Skeletal muscle satellite cell (primary cell): ENCODE results near the gene SEMA6A.

Source experiments
- H3K27me3 ChIP-seq: 2 replicates; pipeline ENCODE4 v1.7.0; 2013; ENCODE audit warnings: low read length; ENCODE audit not compliant: control insufficient read depth, insufficient read depth
- H3K36me3 ChIP-seq: 2 replicates; pipeline ENCODE4 v1.7.0; 2013; ENCODE audit warnings: mild to moderate bottlenecking, control low read depth, low read length; ENCODE audit not compliant: insufficient read depth
- H3K4me1 ChIP-seq: 2 replicates; pipeline ENCODE4 v1.7.0; 2013; ENCODE audit warnings: low read length; ENCODE audit not compliant: control insufficient read depth, insufficient read depth
- H3K4me2 ChIP-seq: 2 replicates; pipeline ENCODE4 v1.7.0; 2013; ENCODE audit warnings: mild to moderate bottlenecking, low read length
- H3K4me3 ChIP-seq: 2 replicates; pipeline ENCODE4 v1.7.0; 2013; ENCODE audit warnings: low read length
- H3K9ac ChIP-seq: 2 replicates; pipeline ENCODE4 v1.7.0; 2013; ENCODE audit warnings: mild to moderate bottlenecking, low read depth, low read length, moderate library complexity
- H3K9me3 ChIP-seq: replicated peaks from 2 replicates; pipeline ENCODE4 v1.7.0; 2013; ENCODE audit warnings: mild to moderate bottlenecking, control low read depth, low read length

Gene SEMA6A

DNA sequence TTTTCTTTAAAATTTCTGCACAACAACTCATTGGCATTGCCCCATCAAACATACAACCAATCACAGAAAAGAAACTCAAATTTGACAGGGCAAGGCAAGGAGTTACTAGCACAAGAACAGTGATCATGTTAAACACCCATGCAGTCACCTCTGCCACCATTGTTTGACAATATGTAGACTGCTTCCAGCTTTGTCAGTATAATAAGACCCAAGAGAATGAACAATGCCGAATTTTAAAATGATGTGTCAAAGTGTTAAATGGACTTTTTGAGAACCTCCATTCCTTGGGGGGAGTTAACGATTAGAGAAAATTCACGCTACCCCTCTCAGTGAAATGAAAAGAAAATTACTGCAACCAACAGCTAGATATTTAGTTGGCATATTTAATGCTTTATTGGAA is 109.2 kb downstream of the SEMA6A start:
- no peak overlapping the region for H3K4me3 ChIP-seq
- H3K36me3 ChIP-seq: no peaks in the 10 kb centered on the region
- H3K9me3 ChIP-seq: no peaks in the 10 kb centered on the region
- no peak overlapping the region for H3K9ac ChIP-seq
- H3K4me1 ChIP-seq: no peaks in the 10 kb centered on the region
- H3K4me2 ChIP-seq: no peak overlapping the region
- no peaks in the 10 kb centered on the region for H3K27me3 ChIP-seq

DNA sequence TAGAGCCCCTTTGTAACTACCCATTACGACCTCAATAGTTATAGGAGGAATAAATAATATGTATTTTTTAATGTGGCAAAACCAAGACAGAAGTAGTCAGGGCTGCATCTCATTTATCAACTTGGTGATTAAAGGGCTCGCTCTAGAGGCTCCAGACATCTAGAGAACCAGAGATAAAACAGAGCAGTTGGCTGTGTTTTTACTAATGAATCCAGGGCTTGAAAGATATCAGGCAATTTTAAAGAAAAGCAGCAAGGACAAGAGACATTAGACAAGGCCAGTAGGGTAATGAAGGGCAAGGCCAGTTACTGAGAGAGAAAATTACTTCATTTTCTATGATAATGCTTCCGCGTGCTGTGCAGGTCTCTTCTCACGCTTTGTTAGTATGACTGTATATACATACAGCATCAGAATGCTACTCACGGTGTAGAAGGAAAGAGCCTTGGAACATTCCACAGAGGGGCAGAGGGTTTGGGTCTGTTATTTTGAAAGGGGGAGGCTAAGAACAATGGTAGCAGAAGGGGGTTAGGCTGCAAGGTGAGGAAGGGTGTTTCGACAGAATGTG is 110.4 kb downstream of the SEMA6A start:
- Histone ChIP-seq H3K4me2 (no peak overlapping the region), H3K9ac (no peak overlapping the region), H3K4me3 (no peak overlapping the region), H3K9me3 (no peaks in the 10 kb centered on the region), H3K36me3 (no peaks in the 10 kb centered on the region), H3K4me1 (no peaks in the 10 kb centered on the region), H3K27me3 (no peaks in the 10 kb centered on the region)

DNA sequence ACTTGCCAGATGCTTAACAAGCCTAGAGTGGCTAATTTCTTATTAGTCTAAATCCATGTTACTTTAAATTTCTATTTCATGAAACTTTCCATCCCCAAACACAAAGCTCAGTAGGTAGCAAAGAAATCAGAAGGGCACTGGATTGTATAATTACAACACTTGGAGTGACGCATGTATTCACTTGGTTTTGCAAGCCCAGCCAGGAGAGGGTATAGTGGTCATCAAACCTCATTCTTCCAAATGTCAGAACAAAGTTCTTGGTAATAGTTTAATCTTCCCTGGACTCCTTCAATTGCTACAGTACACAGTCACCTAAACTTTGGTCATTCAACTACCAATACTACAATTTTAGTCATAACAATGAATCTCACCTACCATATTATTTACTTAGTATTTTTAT is 112.1 kb downstream of the SEMA6A start:
- H3K4me1 ChIP-seq: no peaks in the 10 kb centered on the region

DNA sequence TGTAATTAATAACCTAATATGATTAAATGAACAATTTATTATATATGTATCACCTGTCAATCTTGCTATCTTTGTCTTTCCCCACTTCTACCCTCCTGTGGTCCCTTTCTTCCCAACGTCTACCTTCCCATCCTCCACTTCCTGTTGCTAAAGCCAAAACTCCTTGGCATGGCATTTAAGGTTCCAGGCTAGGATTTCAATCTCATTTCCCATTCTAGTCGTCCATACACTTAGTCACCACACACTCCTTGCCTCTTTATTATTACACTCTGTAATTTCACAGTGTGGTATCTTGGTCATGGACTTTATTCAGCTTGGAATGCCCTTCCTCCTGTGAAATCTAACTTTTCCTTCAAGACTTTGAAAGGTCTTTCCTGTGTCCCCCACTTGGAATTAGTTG is 115.3 kb downstream of the SEMA6A start:
- peaks cover 9% of the 10 kb centered on the region for H3K4me1 ChIP-seq
- H3K4me3 ChIP-seq: no peak overlapping the region
- no peaks in the 10 kb centered on the region for H3K27me3 ChIP-seq
- H3K9me3 ChIP-seq: no peaks in the 10 kb centered on the region
- no peaks in the 10 kb centered on the region for H3K36me3 ChIP-seq
- no peak overlapping the region for H3K9ac ChIP-seq
- H3K4me2 ChIP-seq: no peak overlapping the region

More for the DNA sequence above, 112.1 kb downstream of the SEMA6A start:
- no peak overlapping the region for H3K9ac ChIP-seq
- no peaks in the 10 kb centered on the region for H3K9me3 ChIP-seq
- no peak overlapping the region for H3K4me2 ChIP-seq
- no peak overlapping the region for H3K4me3 ChIP-seq
- H3K27me3 ChIP-seq: no peaks in the 10 kb centered on the region
- no peaks in the 10 kb centered on the region for H3K36me3 ChIP-seq

DNA sequence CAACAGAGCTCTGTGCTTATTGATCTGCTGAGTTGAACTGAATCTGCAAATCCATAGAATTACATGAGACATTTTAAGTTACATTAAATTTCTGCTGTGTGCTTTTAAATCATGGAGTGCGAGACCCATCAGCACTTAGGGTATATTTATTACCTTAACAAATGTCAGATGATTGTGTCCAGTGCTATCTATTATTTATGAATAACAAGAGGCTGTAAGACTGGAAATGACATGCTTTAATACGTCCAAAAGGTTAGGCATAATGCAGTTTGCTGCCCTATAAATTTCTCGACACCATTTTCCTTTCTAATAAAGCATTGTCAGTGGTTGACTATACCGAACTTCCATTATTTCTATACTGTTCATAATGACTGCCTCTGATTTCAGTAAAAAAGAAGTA is 117.6 kb downstream of the SEMA6A start:
- Histone ChIP-seq H3K9me3 (no peaks in the 10 kb centered on the region), H3K4me3 (no peak overlapping the region), H3K36me3 (no peaks in the 10 kb centered on the region), H3K4me1 (peaks cover 14% of the 10 kb centered on the region), H3K27me3 (no peaks in the 10 kb centered on the region), H3K9ac (no peak overlapping the region), H3K4me2 (no peak overlapping the region)

DNA sequence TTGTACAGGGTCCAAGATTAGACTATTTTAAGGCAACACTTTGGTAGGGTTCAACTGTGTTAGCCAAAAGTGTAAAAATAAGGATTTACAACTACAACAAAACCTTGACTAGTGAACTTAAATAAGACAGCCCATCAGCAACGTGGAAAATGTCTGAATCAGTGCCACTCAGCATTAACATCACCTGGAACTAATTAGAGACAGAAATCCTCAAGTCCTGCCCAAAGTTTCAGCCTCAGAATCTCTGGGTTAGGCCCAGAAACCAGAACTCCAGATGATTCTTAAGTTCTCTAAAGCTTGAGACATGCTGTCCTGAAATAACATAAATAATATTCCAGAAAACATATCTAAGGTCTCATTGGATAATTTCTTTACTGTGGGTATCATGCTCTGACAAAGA is 118.6 kb downstream of the SEMA6A start:
- H3K4me2 ChIP-seq: no peak overlapping the region
- H3K36me3 ChIP-seq: no peaks in the 10 kb centered on the region
- no peak overlapping the region for H3K4me3 ChIP-seq
- H3K9me3 ChIP-seq: no peaks in the 10 kb centered on the region
- no peak overlapping the region for H3K9ac ChIP-seq
- no peaks in the 10 kb centered on the region for H3K27me3 ChIP-seq
- H3K4me1 ChIP-seq: peaks cover 14% of the 10 kb centered on the region

DNA sequence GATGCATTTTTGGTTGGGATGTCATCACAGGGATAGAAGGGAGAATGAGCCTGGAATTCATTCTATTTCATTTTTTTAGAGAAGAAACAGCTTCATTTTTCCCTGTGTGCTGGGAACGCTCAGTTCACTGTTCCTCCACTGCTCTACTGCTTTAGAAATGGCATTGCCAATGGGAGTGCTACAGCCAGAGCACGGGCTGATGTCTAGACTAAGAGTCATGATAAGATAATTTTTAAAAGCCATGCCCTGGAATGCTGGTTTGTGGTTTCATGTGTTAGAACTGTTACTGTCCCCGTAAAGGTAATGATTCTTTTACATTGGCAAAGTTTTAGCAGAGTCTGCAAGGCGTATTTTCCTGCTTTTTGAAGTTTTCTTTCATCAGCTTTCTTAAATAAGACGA is 119.6 kb downstream of the SEMA6A start:
- H3K4me3 ChIP-seq: no peak overlapping the region
- H3K36me3 ChIP-seq: no peaks in the 10 kb centered on the region
- no peaks in the 10 kb centered on the region for H3K9me3 ChIP-seq
- no peak overlapping the region for H3K9ac ChIP-seq
- H3K27me3 ChIP-seq: no peaks in the 10 kb centered on the region
- peak overlapping the region; percentile 54 for H3K4me2 ChIP-seq
- H3K4me1 ChIP-seq: peaks cover 14% of the 10 kb centered on the region

DNA sequence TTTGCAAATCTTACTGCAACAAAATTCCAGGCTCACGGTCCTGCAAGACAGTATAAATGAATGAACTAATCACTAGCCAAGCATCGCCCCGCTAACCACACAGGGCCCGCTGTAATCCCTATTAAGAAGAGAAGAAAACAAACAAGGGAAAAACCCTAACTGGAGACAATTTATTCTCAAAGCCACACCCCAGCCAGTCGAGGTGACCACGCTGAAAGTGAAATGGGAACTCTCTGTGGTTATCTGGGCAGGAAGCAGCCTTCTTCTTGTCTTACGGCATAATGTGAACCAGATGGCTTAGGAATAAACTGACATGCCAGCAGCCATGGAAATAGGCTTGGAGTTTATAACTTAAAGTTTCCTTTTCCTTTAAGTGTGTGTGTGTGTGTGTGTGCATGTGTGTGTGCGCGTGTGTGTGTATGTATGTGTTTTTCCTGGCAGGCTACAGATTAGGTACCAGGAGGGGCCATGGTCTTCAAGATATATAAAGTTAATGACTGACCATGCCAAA is 120.2 kb downstream of the SEMA6A start:
- peaks cover 14% of the 10 kb centered on the region for H3K4me1 ChIP-seq
- no peak overlapping the region for H3K4me3 ChIP-seq
- H3K9me3 ChIP-seq: no peaks in the 10 kb centered on the region
- no peaks in the 10 kb centered on the region for H3K36me3 ChIP-seq
- H3K9ac ChIP-seq: no peak overlapping the region
- no peaks in the 10 kb centered on the region for H3K27me3 ChIP-seq
- peak overlapping the region; percentile 54 for H3K4me2 ChIP-seq

DNA sequence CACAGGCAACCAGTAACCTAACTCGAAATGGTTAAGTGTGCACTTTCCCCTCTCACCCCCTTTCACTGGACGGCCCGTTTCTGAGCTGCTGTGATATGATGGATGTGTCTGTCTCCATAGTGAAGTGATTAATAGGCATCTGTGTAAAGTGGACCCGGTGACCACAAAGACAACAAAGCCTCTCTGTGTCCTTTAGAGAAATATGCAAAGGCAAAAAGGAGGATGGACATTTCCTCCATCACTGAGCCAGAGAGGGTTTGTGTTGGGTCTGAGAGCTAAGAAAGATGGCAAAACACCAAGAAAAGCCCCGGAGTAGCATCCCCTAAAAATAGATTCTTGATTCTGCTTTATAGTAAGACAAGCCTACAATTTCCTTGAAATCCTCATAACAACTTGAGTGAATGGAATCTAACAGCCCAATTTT is 120.6 kb downstream of the SEMA6A start:
- Histone ChIP-seq H3K4me2 (peak overlapping the region; percentile 54), H3K27me3 (no peaks in the 10 kb centered on the region), H3K36me3 (no peaks in the 10 kb centered on the region), H3K4me1 (peaks cover 14% of the 10 kb centered on the region), H3K4me3 (no peak overlapping the region), H3K9me3 (no peaks in the 10 kb centered on the region), H3K9ac (no peak overlapping the region)

DNA sequence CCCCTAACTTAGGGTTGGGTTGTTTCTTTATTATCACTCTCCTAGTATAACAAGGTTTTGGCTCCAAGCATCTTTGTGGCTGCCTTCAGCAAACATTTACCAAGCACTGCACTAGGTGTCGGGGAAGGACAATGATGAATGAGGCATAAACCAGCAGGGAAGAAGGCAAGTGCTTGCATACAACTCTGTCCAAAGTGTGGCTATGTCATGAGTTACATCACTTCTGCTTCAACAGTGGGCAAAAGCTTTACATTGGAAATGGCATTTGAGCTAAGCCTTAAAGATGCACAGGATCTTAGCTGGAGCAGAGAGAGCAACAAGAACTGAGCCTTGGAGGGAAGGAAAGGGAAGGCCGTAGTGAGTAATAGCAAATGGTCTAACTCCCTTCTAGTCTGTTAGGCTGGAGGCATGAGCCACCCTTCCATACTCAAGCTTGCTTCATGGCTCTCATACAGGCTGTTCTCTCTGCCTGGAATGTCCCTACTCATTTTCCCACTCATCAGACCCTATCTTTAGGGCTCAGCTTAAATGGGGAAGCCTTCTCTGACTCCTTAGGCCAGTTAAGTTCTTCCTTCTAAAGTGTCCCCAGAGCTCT is 121.8 kb downstream of the SEMA6A start:
- no peaks in the 10 kb centered on the region for H3K36me3 ChIP-seq
- peaks cover 14% of the 10 kb centered on the region for H3K4me1 ChIP-seq
- no peak overlapping the region for H3K4me2 ChIP-seq
- H3K9me3 ChIP-seq: no peaks in the 10 kb centered on the region
- H3K27me3 ChIP-seq: no peaks in the 10 kb centered on the region
- no peak overlapping the region for H3K9ac ChIP-seq
- H3K4me3 ChIP-seq: no peak overlapping the region

DNA sequence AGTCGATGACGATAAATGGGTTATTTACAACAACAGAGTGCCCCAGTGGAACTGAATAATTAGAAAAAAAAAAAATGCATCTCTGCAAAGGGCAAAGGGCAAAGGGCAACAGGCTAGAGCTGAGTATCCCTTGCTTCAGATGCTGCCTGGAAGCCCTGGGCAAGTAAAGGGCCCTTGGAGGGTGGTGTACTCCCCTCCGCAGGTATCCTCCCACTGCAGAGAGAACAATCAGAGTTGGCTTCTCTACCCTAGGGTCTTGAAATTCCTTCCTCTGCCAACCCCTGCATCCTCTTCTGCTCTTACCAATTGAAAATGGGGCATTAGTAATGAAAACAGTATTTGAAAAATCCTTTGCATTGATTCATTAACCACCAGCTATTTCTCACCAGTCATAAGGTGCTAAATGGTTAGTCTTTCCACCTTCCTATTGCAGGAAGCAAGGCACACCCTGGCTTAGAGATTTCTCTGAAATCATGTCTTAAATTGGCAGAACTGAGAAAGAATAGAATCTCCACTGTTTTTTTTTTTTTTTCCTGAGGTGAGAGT is 122.6 kb downstream of the SEMA6A start:
- H3K36me3 ChIP-seq: no peaks in the 10 kb centered on the region
- no peaks in the 10 kb centered on the region for H3K9me3 ChIP-seq
- no peak overlapping the region for H3K4me2 ChIP-seq
- H3K27me3 ChIP-seq: no peaks in the 10 kb centered on the region
- peaks cover 14% of the 10 kb centered on the region for H3K4me1 ChIP-seq
- H3K4me3 ChIP-seq: no peak overlapping the region
- H3K9ac ChIP-seq: no peak overlapping the region

DNA sequence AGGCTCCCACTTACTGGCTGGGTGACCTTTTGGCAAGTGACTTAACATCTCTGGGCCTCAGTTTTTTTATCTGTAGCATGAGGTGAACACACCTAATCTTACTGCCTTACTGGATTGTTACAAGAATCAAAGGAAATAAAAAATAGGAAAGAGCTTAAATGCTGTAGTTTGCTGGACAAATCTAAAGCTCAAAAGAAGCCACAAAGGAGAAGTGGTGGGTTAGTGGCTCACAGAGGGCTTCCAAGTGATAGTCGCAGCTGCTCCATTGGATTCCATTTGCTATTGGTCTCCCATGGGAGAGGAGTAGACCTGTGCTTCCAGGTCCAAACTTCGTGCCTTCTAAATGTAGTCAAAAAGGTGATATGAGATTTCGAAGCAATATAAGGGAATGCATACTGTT is 123.6 kb downstream of the SEMA6A start:
- Histone ChIP-seq H3K36me3 (no peaks in the 10 kb centered on the region), H3K4me3 (no peak overlapping the region), H3K9ac (no peak overlapping the region), H3K9me3 (no peaks in the 10 kb centered on the region), H3K27me3 (no peaks in the 10 kb centered on the region), H3K4me2 (no peak overlapping the region), H3K4me1 (peaks cover 14% of the 10 kb centered on the region)
